Occipital lobe (tissue), 2 donors: ENCODE results near the gene TRPC5OS. TPM values are rescaled to one million over a fixed set of nuclear protein-coding genes. Genes with fewer than 3 reads are reported as not detected.

Experiments used
- DNase-seq: peaks from one replicate; lab custom pipeline; 2025; lab: John Stamatoyannopoulos, UW
- total RNA-seq: library from RNA; depleted of rRNA; stranded (reverse); fragments of >200 nt; gene quantifications from one replicate; pipeline ENCODE4 v1.2.3, GENCODE V29; 2014

TRPC5OS gene
- total RNA-seq, 1 donor from 2014 or later = under 0.01 TPM

- DNase-seq = no peak
These were observed 16.4 kb downstream of the TRPC5OS start for GRCh38 chrX:111892375-111892774.

GRCh38 chrX:111896148-111896547, 20.2 kb downstream of the TRPC5OS start:
- no peak for DNase-seq

DNA sequence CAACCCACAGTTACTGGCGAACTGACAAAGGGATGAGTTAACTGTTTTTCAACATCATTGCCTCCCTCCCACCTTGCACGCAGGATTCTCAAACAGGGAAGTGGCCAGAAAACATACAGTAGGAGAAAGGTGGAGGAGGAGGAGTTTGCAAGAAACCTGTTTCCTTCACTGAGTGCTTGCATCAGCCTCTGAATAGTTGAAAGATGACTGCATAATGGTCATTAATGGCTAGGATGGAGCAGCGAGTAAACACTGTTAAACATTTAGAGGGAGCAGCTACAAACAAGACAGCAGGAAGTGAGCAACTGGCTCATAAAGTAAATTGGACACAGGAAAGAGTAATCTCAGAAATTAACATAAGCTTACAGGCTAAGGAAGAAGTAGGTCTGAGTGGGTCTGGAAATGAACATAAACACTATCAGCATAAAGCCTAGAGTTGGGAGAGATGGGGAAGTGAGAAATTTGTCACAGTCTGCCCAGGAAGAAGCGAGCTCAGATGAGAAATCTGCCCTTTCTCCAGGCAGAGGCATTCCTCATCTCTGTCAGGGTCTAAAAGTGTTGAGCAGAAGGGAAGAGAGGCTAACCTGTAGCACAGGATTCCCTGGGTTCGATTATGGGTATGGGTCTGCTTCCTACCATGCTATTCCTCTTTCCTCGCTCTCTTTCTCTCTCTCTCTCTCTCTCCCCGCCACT, 38.6 kb downstream of the TRPC5OS start:
- DNase-seq = no peak

- DNase-seq = no peak
These were observed 41.6 kb downstream of the TRPC5OS start for GRCh38 chrX:111917591-111917990.

- no peak for DNase-seq
These were observed 52.5 kb downstream of the TRPC5OS start for GRCh38 chrX:111928456-111928855.

Other genes with a start within 250 kb of the TRPC5OS start
- 48.5 TPM for gene ALG13, start 195.0 kb upstream of the TRPC5OS start, total RNA-seq
- gene TRPC5, start 206.6 kb downstream of the TRPC5OS start, total RNA-seq = 14.5 TPM
- not detected for gene RTL4, start 206.8 kb downstream of the TRPC5OS start, total RNA-seq